ENCODE data around the gene CRTC2.

The CRTC2 gene

DNA sequence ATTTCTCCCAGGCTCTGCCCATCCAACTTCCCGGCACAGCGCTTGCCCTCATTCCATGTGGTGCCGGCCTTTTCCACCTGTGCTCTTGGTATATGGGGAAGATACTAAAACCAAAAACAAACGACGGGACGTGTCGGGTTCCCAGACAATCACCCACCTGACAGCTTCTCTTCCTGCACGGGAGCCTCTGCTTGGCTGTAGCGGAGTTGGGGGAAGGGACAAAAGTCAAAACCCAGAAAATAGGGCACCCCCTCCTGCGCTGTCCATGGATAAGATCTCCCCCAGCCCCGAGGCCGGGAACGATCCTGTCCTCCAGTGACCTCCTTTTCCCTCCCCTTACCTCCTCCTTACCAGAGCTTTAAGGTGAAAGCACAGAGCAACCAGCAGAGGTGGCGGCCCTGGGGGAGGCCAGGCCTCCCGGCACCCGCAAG lies 18.4 kb upstream of the CRTC2 start:
- DNase-seq (ENCODE audit: low read depth in 1 of 2, low spot score in 1 of 2): no peak

DNA sequence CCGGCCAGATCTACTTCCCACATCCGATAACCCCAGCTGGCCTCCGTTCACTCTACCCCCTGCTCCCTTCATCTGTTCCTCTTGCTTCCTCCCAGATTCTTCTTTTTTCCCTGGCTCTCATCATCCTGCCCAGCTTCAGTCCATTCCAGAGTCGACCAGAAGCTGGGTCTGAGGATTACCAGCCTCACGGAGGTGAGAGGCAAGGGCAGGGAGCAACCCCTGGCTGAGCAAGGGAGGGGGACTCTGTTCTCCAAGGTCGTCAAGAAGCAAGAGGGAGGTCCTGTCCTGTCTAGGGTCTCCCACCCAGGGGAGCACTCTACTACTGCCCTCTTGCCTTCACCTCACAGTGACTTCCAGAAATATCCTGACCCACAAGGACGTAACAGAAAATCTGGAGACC lies 15.1 kb upstream of the CRTC2 start:
- DNase-seq (ENCODE audit: low read depth in 1 of 2, low spot score in 1 of 2): no peak

DNA sequence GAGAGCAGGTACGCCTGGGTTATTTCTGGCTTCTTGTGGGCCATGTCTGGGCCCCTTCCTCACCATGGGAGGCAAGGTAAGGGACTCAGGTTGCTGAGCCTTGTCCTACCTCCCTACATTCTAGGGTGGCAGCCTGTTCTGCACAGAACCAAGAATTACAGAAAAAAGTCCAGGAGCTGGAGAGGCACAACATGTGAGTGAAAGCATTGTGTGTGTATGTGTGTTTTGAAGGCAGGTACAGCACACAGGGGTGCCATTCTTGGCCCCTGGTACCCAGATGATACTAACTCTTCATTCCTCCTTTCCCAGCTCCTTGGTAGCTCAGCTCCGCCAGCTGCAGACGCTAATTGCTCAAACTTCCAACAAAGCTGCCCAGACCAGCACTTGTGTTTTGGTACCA lies 14.7 kb upstream of the CRTC2 start:
- no peak for DNase-seq (ENCODE audit: low read depth in 1 of 2, low spot score in 1 of 2)

DNA sequence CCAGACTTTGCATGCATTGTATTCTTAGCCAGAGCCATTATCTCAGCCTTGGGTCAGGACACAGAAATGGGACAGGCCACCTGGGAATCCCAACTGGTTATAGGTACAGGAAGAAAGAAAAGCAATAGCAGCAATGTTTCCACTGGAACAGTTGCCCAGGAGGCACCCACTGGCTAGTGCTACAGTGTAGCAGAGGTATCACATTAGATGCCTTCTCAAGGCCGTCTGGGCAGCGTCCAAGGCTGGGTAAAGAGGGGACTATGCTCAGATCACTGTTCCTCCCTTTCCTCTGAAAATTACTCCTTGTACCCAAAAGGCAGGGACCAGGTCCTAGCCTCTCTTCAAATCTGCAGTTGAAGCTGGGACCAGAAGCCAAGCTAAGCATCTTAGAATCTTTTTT lies 11.9 kb upstream of the CRTC2 start:
- no peak for DNase-seq (ENCODE audit: low read depth in 1 of 2, low spot score in 1 of 2)

DNA sequence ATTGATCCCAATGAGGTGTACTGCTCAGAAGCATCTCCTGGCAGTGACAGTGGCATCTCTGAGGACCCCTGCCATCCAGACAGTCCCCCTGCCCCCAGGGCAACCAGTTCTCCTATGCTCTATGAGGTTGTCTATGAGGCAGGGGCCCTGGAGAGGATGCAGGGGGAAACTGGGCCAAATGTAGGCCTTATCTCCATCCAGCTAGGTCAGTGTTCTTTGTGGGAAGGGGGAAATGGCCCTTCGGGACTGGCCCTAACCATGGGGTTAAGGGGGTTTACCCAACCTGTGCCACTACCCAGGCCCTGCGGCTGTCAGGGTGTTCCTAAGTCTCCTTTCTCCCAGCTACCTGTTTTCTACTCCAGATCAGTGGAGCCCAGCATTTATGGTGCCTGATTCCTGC lies 10.6 kb upstream of the CRTC2 start:
- DNase-seq (ENCODE audit: low read depth in 1 of 2, low spot score in 1 of 2): no peak

DNA sequence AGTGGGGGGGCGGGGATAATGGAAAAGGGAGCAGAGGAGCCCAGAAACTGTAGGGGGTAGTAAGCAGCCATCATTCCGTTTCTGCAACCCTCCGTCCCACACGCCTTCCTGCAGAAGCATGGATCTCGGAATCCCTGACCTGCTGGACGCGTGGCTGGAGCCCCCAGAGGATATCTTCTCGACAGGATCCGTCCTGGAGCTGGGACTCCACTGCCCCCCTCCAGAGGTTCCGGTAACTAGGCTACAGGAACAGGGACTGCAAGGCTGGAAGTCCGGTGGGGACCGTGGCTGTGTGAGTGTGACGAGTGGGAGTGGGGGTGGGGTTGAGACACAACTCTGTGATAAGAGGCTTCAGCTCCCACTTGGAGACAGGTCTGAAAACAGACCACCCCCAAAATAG lies 10.0 kb upstream of the CRTC2 start:
- DNase-seq (ENCODE audit: low read depth in 1 of 2, low spot score in 1 of 2): no peak

DNA sequence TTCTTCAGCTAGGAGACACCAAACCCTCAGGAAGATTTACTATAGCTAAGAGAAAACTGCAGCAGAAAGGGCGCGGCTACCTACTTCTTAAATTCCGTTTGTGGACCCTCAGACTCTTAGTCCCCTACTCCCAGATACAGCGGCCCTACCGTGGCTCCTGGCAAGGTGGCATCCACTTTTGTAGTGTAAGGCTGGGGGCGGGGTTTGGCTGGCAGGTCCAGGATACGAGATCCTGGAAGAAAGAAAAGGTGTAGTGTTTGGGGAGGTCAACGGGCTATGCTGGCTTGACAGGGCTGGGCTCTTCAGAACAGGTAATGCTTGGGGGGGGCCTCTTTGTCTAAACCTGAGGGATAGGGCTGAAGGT lies 9.6 kb upstream of the CRTC2 start:
- DNase-seq (ENCODE audit: low read depth in 1 of 2, low spot score in 1 of 2): no peak

DNA sequence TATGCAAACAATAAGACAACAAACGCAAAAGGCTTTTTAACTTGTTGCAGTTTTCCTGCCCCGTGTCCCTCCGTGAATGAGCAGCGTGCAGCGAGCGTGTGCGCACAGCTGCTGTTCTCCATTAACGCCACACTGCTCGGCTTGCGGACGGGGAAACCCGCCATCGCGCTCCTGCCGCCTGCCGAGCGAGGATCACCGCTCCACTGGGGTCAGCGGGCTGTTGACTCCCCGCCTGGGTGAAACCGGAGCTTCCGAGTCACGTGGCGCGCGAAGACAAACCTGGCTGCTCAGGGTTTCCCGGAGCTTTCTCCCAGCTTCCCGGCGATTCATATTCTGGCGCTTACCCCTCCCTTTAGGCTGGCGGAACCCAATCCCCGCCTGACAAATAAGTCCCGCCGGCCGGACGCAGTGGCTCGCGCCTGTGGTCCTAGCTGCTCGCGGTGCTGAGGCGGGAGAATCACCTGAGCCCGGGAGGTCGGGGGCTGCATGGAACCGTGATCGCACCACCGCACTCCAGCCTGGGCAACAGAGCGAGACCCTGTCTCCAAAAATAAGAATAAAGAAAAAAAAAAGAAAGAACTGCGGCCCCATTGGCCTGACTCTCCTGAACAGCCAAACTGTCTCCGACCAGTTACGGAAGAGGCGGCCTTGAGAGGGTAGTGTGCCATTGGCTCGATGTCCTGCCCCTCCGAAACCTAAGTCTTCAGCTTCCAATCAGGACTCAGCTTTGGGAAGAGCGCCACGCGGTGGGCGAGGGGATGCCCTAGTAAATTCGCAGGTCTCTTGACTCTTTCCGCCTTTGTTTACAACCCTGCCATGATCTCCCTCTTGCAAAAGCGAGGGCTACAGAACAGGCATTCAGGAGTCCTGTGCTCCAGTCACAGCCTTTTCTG lies 8.9 kb upstream of the CRTC2 start, which contains the start of gene CREB3L4:
CREB3L4 (plus strand) TSS at position 796 of the 893 bp plus-strand sequence. CDS start 624 bp downstream, outside the sequence.
- peak; percentile 46 to 80 for DNase-seq (ENCODE audit: low read depth in 1 of 2, low spot score in 1 of 2)

DNA sequence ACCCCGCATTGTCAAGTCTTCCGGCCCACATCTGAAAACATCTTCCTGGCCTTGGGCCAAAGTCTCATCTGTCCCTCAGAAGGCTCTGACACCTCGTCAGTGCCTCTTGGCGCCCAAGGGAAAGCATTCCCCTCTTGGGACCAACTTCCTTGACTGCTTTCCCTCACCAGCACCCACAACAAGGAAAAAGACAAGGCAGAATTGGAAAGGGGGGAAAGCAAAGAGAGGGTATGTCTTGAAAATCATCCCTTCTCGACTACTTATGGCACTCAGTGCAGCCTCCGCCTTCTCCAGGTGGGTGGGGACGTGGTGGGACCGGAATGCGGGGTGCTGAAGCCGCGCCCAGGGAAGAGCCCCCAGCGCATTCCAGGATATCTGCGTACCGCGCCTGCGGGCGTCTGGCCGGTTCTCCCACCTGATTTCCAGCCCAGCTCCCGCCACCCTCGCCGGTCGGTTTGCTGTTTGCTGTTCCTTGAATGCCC lies 5.5 kb upstream of the CRTC2 start:
- no peak for DNase-seq (ENCODE audit: low read depth in 1 of 2, low spot score in 1 of 2)

DNA sequence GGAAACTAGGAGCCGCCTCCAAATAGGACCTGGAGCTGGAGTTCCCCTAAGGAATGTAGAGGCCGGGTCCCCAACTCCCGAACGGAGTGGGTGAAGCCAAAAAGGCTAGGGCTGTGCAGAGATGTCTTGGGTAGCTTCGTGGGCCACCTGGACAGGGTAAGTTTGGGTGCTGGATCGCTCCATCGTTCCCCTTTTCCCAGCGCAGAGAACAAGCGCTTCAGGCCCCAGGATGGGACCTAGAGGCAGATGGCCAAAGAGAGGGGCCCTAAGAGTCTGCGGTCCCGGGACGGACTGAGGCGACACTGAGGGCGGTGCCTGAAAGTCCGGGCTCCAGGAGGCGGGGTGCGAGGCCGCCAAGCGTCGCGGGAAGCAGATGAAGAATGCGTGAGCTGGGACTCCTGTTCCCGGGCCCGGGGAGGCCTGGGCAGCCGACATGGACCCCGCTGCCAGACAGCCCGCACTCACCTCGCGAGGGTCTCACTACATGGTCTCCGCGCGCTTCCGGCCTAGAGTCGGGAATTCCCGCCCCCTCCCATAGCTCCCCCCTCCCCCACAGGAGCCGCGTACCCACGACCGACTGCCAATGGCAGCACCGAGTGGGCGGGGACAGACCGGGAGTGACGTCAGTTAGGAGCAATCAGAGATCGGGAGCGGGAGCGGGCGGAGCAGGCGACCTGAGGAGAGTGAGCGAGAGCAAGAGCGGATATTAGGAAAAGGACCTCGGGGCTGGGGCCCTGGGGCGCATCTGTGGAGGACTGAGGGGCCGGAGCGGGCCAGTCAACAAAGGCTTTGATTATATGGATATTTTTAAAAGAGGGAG lies 4.8 kb upstream of the CRTC2 start, which contains the start of gene SLC39A1:
SLC39A1 (minus strand) TSS at position 508 of the 820 bp plus-strand sequence. CDS start 822 bp downstream, outside the sequence.
- DNase-seq (ENCODE audit: low read depth in 1 of 2, low spot score in 1 of 2): peak; percentile 80 to 95

DNA sequence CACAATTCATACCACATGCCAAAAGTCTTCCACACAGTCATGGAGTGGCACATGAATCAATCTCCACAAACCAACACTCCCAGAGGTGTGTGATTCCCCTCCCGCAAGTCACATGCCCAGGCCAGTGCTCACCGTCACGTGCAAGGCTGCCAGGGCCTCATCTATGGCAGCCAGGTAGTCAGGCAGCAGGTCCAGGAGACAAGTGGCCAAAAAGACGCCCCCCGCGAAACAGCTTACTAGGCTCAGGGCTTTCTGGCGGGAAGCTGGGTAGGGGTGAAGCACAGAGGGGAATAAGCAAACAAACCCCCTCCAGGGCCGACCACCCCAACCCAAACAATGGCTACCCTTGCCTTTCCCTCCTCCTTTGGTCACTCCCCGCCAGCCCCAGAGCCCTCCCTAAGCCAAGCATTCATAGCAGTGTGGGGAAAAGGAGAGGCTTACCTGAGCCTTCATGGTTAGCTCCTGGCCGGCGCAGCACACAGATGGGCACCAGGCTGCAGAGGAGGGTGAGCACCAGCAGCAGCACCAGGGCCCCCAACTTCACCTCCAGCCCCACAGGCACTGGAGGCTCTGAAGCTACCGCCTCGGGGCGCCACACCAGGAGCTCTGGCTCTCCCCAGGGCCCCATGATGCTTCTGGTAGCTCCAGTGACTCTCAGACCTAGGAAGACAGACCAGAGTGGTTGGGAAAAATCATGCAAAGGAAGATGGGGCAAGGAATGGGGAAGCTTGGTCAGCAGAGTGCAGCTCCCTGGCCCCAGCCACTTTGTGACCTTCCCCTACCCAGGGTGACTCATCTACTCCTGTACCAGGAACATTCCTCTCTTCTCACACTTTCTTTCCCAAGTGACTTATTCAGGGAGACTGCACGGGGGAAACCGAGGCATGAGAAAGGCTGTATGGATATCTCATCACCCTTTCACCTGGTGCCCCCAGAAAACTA lies 3.9 kb upstream of the CRTC2 start:
- no peak for DNase-seq (ENCODE audit: low read depth in 1 of 2, low spot score in 1 of 2)

DNA sequence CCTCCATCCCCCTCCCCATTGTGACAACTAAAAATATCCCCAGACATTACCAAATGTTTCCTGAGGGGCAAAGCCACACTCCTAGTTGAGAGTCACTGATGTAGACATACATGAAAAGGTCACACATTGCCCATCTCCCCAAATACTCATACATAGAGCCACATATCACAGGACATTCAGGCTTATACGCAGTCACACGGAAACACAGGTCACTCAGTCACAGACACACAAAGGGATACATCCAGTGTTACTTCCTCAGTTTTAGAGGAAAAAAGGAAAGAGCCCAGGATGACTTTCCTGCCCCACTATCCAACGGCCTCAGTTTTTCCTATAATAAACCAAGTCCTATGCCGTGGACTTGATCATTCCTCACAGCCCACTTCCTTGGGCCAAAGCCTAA lies 3.0 kb upstream of the CRTC2 start:
- no peak for DNase-seq (ENCODE audit: low read depth in 1 of 2, low spot score in 1 of 2)

DNA sequence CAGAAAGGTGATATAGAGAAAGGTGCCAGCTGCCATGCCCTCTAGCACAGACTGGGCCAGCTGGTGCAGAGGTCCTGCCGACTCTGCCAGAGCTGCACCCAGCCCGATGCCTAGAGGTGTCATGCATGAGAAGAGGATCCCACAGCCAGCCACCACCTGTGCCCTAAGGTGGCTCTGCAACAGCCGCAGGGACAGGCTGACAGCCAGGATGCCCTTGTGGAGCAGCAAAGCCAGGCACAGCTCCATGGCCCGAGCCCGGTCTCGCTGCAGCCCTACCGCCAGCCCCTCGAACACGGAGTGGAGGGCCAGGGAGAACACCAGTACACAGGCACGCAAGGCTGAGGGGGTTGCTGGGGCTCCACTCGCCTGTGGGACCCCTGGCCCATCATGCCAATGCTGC lies 1.8 kb upstream of the CRTC2 start:
- DNase-seq (ENCODE audit: low read depth in 1 of 2, low spot score in 1 of 2): no peak

DNA sequence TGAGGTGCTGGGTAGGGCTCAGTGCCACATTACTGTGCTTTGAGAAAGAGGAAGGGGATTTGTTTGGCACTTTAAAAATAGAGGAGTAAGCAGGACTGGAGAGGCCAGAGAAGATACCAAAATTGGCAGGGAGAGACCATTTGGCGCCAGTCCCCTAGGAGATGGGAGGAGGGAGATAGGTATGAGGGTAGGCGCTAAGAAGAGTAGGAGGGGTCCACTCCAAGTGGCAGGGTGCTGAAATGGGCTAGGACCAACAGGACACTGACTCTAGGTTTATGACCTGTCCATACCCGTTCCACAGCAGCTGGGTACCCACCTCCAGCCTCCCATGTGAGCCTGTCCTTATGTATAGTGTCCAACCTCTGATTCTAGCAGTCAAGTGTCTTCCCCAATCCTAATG lies 1.0 kb upstream of the CRTC2 start:
- DNase-seq (ENCODE audit: low read depth in 1 of 2, low spot score in 1 of 2): no peak

DNA sequence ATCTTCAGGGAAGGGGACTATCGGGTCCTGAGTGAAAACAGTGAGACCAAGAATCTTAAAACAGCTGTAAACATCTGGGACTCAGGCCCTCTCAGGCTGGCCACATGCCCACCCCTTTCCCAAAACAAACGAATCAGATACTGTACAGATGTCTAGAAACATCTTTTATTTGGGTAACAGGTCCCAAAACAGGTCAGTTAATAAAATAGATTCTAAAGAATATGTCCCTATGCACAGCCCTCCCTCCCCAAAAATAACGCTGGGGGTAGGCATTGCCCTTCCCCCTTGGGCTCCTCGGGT lies 499 bp upstream of the CRTC2 start:
- DNase-seq (ENCODE audit: low read depth in 1 of 2, low spot score in 1 of 2): no peak

DNA sequence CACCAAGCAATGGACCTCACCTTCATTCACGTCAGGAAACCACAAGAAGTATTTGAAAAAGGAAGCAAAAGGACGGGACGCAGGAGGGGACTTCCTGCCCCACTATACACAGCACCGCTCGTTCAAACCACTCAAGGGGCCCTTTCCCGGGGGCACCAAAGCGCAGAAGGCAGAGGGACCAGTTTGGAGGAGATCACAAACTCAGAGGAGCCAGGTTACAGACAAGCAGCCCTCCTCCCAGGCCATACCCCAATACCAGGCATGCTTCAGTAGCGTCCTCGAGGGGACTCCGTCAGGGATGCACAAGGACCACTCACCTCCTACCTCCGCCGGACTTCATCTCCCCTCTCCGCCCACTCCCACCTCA lies 685 bp downstream of the CRTC2 start:
- peak in 1 of 2 donors; percentile 24 for DNase-seq (ENCODE audit: low read depth in 1 of 2, low spot score in 1 of 2)

DNA sequence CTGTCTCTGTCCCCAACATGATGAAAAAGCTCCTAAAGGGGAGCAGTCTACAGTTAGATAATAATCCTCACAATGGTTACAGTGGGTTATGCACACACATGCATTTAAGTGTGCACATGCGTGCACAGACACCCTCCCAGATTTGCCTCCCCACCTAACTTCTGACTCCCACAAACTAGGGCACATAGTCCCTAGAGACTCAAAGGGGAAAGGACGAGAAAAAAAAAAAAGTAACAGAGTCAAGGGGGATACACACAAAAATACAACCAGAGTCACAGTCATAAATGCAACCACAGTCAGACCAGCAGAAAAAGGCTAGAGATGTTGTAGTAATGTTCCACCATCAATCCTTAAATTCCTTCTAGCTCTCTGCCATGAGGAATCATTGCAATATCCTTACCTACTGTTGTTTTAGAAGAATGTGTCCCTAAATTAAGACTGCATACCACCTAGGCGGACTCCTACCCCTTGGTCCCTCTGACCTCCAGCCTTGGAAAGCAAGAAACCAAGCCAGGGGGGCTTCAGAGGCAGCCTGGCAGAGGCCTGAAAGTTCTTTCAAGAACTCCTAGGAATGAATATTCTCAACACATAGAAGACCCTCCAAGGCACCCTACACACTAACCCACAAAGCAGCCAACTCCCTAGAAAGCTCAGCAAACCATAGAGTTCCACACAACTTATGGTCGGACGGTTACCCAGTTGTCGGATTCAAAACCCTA lies 1.3 kb downstream of the CRTC2 start:
- no peak for DNase-seq (ENCODE audit: low read depth in 1 of 2, low spot score in 1 of 2)

DNA sequence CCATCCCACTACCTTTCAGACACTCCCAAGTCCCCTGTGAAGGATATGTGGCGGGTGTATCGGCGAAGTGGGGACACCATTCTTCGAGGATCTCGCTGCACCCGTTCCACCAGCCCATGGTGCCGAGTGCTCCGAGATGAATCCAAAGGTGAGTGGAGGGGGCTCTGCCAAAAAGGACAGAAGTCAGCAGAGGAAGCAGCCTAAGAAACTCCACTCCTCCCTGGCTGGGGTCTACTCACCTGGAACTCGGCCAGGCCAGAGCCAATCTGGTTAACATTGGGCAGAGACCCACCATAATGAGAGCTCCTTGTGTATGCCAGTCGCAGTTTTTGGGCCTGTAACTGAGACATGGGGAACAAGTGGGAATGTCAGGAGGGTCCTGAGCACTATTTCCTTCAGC lies 3.6 kb downstream of the CRTC2 start:
- no peak for DNase-seq (ENCODE audit: low read depth in 1 of 2, low spot score in 1 of 2)

DNA sequence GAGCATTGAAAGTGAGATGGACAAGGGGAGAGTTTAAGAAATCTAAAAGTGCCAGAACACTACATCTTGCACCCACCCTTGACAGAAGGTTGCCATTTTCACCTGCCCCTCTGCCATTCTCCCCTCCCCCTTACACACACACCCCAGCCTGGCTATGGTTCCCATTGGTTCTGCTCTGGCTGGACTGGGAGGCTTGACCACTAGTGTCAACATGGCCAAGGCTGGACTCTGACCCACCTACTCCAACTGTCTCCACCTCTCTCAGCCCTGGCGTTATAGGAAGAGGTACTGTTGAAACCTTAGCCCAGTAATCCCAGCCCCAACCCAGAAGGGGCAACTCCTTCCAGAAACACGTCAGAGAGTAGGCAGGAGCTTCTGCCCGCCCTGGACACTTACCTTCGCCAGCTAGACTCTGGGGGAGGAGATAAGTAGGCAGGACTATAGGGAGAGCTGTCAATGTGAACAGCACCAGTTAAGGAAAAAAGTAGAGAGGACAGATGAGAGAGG lies 4.5 kb downstream of the CRTC2 start:
- no peak for DNase-seq (ENCODE audit: low read depth in 1 of 2, low spot score in 1 of 2)

DNA sequence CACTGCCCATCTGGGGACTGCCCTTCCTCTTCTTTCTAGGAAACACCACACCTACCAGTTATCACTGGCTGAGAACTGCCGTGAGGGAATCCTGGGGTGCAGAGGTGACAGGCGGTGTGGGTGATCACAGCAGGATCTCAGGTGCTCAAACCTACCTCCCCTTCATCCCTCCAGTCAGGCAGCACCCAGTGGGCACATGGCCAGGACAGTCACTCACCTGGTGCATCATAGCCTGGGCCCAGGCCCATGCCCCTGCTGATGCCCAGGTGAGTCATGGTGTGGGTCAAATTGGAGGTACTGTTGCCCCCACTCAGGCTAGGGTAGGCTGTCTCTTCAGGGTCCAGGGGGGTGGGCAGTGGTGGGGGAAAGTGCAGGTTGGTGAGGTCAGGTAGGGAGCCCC lies 6.6 kb downstream of the CRTC2 start:
- DNase-seq (ENCODE audit: low read depth in 1 of 2, low spot score in 1 of 2): no peak

All from activated CD4-positive, alpha-beta T cell treated with anti-CD3 and anti-CD28 coated beads, Interleukin-2, amount 50 U/mL, for 24 hours (primary cell).